HK-2 (cell line): ENCODE data around the gene PPP6R3.
"Not testable (repeated sequence)": the region's sequence is repeated elsewhere in the genome, so short reads cannot be mapped to it uniquely, and the experiment has no call there.

Source experiments
- DNase-seq: peaks from one replicate; pipeline ENCODE4 v3.0.0-alpha.2; 2018; ENCODE audit not compliant: unreplicated experiment

Gene PPP6R3

DNA sequence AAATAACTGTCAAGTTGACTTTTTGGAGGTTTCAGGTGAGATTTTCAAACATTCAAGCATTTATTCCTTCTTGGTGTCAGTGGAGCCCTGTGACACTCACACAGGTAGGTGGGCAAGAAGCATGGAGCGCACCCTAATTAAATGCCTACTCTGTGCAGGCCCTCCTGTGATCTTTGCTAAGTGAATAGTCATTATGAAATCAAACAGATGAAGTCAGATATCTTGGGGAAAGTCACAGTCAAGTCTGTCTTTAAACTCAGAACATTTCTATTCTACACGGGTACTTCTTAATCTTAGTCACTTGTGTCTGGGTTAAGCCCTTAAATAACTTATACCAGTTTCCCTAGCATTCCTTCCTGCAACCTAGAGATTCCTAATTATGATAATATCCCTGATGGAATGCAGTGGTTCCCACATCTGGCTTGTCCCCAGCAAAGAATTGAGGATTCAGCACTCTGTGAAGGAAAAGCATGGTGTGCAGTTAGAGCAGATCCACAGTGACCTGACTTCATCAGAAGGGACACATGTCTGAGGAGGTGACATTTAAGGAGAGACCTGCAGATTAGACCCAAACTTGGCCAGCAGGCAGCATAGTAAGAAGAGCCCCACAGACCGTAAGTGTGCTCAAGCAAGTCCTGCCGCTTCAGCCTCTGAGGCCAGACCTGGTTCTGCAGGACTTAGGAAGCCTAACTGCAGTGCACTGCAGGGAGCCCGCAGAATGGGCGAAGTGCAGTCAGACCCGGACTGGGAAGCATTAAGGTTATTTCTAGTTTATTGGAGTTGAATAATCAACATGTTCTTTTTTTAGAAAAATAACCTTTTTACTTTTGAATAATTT is 138.5 kb downstream of the PPP6R3 start:
- DNase-seq = no peak

DNA sequence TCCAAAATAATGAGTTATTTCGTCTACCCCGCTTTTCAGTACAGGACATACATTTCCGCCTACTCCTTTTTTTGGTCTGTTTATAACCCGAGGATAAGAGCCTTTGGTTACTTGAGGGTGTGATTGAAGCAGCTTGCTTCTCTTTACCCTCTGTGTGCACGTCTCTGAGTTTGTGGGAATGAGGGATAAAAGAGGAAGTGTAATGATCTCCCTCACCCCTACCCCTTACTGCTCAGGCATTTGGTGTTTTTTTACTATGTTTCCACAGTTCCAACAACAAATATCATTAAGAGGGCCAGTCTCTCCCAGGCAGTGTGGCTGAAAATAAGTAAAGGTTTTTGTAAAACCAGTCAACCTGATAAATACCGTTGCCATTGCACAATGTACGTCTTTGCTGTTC is 140.6 kb downstream of the PPP6R3 start:
- DNase-seq = no peak

DNA sequence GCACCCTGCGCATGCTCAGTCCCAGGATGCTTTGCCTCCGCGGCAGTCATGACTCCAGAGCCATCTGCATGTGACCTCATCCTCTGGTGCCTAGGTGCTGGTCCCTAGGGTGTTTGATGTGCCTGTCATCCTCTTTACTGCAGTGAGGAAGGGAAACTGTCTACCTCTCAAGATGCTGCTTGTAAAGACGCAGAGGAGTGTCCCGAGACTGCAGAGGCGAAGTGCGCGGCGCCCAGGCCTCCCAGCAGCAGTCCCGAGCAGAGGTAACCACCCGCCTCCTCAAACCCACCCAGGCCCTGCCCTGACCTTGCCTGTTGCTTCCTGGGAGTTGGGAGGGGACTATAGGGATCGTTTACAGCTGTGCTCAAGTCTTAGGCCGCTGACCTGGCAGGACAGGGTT is 149.2 kb downstream of the PPP6R3 start:
- no peak for DNase-seq

DNA sequence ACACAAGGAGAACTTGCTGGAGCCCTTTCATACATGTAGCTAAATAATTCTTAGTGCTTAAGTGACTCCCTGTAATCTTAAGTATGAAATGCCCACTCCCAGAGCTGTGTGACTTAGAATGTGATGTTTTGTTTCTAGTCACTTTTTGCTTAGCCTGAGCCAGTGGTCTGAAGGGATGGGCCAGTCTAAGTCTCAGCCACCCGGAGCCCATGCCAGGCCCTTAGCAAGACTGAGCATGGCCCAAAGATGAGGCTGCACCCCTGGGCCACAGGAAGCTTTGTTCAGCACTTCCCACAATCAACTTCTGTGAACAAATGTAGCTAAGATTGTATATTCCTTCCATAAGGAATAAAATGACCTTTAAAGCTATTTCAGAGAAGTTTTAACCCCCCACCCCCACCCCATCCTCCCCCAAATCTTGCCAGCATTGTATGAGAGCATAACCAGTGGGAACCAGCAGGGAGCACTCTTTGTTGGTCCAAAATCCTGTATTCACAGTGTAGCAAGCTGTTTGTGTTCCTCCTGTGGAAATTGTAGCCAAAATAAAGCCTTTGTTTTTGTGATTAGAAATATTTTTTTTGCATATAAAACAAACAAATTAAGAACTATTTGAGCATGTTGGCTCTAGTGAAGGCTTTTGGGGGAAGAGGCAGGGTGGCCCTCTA is 150.0 kb downstream of the PPP6R3 start:
- DNase-seq = no peak

DNA sequence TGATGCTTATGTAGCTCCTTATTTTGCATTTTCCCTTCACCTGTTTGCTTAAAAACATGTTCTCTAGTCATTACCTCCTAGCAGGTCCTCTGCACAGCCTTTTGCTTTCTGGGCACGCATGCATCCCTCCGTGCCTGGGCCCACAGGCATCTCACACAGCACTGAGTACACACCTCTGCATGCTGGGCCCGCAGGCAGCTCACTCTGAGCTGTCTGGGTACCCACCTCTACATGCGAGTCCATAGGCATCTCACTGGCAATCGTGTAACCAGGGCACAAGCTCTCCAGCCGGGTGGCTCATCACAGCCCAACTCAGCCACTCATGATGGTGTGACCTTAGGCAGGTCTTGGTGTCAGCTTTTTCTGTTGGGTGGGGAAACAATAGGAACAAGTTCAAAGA is 155.1 kb downstream of the PPP6R3 start:
- DNase-seq = no peak

DNA sequence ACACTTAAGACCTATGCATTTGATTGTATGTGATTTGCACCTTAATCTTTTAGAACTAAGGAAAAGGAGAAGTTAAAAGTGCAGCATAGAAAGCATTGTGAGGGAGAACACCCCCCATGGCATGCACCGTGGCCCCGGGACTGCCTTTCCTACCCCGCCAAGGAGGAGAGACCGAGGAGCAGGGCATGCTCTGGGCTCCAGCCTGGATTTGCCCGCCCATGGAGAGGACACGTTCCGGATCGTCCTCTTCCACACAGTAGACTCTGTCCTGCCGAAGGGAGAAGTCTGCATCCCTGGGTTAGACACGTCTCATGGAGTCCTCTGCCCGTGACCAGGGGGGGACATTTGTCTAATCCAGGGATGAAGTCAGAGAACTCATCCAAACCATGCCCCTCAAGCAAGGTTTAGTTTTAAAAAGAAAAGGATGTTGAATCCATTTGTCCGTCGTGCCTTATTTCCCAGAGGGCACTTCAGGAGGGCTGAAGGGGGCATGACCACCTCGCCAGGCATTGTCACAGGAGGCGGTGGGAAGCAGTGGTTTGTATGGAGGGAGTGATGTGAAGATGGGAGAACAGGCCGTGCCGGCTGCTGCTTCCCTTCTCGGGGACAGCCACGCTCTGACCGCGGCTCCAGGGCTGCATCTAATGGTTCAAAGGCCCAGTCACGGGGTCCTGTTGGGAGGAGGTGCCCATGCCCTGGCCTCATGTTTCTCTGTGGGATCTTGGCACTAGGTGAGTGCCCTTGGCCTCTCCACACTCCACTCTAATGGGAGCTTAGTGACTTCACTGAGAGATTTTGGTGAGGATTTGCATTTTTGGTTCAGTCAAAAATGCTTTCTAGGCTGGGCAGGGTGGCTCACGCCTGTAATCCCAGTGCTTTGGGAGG is 157.6 kb downstream of the PPP6R3 start:
- DNase-seq = no peak

DNA sequence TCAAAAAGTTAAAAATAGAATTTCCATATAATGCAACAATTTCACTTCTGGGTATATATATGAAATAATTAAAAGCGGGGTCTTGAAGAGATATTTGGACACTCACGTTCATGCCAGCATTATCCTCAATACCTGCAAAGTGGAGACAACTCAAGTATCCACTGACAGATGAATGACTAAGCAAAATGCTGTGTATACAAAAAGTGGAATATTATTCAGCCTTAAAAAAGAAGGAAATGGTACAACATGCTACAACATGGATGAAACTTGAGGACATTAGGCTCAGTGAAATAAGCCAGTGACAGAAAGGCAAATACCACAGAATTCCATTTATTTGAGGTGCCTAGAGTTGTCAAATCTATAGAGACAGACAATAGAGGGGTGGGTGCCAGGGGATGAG is 161.3 kb downstream of the PPP6R3 start:
- DNase-seq = no peak

DNA sequence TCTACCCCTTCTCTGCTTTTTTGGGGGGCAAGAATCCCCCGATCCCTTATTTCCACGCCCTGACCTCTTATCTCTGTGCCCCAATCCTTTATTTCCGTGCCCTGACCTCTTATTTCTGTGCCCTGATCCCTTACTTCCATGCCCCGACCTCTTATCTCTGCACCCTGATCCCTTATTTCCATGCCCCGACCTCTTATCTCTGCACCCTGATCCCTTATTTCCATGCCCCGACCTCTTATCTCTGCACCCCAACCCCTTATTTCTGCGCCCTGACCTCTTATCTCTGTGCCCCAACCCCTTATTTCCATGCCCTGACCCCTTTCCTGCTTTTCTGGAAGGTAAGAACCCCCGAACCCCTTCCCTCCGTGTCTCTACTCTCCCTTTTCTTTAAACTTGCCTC is 163.2 kb downstream of the PPP6R3 start:
- DNase-seq = not testable (repeated sequence)

DNA sequence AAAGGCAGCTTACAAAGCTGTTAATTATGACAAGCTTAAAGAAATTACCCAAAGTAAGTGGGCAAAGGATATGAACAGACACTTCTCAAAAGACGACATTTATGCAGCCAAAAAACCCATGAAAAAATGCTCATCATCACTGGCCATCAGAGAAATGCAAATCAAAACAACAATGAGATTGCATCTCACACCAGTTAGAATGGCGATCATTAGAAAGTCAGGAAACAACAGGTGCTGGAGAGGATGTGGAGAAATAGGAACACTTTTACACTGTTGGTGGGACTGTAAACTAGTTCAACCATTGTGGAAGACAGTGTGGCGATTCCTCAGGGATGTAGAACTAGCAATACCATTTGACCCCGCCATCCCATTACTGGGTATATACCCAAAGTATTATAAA is 164.5 kb downstream of the PPP6R3 start:
- DNase-seq = not testable (repeated sequence)

DNA sequence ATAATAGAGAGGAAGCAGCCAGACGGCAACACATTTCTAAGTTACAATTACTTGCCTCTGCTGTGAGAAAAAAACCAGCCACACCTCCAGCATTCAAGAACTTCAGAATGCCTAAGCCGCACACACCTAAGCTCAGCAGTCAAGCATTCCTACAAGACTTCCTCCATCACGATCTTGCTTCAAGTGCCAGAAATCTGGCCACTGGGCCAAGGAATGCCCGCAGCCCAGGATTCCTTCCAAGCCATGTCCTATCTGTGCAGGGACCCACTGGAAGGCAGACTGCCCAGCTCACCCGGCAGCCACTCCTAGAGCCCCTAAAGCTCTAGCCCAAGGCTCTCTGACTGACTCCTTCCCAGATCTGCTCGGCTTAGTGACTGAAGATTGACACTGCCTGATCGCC is 165.7 kb downstream of the PPP6R3 start:
- not testable (repeated sequence) for DNase-seq

DNA sequence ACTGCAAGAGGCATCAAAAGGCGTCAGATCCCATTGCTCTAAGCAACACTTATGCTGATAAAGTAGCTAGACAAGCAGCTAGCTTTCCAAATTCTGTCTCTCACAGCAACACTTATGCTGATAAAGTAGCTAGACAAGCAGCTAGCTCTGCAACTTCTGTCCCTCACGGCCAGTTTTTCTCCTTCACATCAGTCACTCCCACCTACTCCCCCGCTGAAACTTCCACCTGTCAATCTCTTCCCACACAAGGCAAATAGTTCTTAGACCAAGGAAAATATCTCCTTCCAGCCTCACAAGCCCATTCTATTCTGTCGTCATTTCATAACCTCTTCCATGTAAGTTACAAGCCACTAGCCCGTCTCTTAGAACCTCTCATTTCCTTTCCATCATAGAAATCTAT is 168.3 kb downstream of the PPP6R3 start:
- not testable (repeated sequence) for DNase-seq

DNA sequence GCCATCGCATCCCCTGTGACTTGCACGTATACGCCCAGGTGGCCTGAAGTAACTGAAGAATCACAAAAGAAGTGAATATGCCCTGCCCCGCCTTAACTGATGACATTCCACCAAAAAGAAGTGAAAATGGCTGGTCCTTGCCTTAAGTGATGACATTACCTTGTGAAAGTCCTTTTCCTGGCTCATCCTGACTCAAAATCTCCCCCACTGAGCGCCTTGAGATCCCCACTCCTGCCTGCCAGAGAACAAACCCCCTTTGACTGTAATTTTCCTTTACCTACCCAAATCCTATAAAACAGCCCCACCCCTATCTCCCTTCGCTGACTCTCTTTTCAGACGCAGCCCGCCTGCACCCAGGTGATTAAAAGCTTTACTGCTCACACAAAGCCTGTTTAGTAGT is 171.8 kb downstream of the PPP6R3 start:
- not testable (repeated sequence) for DNase-seq

DNA sequence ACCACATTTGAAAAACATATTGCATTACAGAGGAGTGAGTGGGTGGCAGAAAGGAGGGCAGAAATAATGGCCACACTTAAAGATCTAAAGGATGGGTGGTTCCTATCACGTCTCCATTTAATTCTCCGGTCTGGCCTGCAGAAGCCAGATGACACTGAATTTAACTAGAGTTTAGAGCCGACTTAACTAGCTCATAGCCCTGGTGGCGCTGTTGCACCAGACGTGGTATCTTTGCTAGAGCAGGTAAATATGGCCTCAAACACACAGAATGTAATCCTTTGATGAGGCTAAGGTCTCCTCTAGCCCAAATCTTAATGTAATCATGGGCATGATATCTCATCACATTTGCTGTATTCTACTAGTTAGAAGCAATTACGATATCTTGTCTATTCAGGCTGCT is 172.2 kb downstream of the PPP6R3 start:
- peak; percentile 27 for DNase-seq

DNA sequence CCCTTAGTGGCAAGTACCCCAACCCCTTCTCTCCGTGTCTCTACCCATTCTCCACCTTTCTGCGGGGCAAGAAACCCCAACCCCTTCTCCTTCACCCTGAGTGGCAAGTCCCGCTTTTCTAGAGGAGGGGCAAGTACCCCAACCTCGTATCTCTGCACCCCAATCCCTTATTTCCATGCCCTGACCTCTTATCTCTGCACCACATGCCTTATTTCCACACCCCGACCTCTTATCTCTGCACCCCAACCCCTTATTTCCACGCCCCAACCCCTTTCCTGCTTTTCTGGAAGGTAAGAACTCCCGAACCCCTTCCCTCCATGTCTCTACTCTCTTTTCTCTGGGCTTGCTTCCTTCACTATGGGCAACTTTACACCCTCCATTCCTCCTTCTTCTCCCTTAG is 174.1 kb downstream of the PPP6R3 start:
- DNase-seq = not testable (repeated sequence)

DNA sequence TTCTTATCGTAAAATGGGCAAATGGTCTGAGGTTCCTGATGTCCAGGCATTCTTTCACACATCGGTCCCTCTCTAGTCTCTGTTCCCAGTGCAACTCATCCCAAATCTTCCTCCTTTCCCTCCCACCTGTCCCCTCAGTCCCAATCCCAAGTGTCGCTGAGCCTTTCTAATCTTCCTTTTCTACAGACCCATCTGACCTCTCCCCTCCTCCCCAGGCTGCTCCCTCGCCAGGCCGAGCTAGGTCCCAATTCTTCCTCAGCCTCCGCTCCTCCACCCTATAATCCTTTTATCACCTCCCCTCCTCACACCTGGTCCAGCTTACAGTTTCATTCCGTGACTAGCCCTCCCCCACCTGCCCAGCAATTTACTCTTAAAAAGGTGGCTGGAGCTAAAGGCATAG is 174.6 kb downstream of the PPP6R3 start:
- DNase-seq = not testable (repeated sequence)

DNA sequence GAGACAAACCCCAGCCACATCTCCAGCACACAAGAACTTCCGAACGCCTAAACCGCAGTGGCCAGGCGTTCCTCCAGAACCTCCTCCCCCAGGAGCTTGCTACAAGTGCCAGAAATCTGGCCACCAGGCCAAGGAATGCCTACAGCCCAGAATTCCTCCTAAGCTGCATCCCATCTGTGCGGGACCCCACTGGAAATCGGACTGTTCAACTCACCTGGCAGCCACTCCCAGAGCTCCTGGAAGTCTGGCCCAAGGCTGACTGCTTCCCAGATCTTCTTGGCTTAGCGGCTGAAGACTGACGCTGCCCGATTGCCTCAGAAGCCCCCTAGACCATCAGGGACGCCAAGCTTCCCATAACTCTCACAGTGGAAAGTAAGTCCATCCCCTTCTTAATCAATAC is 175.3 kb downstream of the PPP6R3 start:
- DNase-seq = not testable (repeated sequence)

DNA sequence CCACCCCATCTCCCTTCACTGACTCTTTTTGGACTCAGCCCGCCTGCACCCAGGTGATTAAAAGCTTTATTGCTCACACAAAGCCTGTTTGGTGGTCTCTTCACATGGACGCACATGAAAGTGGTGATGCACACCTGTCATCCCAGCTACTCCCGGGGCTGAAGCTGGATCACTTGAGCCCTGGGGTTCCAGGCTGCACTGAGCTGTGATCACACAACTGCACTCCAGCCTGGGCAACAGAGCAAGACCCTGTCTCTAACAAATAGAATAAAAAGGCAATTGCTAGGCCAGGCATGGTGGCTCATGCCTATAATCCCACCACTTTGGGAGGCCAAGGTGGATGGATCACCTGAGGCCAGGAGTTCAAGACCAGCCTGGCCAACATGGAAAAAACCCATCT is 178.8 kb downstream of the PPP6R3 start:
- DNase-seq = not testable (repeated sequence)

DNA sequence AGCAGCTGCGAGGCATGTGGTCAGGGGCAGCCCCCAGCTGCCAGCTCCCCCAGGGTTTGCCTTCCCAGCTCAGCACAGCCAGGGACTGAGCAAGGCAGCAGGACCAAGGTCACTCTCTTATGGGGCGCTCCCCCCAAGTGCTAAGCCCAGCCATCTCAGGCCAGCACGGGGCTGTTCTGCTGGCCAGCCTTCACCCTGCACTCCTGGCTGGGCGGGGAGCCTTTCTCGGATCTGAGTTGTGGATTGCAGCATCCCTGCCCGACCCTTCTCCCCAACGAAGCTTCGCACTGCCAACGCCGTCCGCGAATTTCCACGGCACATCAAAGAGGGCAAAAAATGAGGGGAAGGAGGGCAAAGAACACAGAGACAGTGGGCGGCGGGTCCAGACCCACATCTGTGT is 181.3 kb downstream of the PPP6R3 start:
- DNase-seq = no peak

DNA sequence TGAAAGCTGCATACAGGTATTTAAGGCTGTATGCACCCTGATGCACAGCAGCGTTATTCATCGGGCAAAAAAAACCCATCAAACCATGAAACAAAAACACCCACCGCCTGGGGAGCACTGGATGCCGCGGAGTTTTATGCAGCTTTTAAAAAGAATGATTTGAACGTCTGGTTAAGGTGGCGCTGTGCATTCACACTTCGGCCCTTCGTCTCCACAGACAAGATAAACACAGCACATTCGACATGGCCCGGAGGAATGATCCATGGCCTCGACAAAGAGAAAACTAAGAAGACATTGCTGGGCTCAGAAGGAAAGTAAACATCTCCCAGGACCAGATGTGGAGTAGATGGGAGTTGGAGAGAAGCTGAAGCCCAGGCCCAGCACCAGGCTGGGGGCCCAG is 183.0 kb downstream of the PPP6R3 start:
- no peak for DNase-seq

DNA sequence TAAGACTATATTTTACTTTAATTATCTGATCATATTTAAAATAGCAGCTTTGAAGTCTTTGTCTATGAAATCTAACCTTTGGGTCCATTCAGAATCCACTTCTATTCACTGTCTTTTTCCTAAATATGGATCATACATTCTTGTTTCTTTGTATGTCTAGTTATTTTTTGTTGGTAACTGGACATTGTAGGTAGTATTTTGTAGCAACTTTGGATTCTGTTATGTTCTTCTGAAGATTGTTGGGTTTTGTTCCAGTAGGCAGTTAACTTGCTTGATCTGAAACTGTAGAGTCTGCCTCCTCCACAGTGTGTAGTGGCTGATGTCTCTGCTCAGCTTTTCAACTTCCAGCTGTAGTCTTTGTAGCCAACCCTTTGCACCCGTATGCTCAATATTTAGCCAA is 186.3 kb downstream of the PPP6R3 start:
- DNase-seq = no peak

DNA sequence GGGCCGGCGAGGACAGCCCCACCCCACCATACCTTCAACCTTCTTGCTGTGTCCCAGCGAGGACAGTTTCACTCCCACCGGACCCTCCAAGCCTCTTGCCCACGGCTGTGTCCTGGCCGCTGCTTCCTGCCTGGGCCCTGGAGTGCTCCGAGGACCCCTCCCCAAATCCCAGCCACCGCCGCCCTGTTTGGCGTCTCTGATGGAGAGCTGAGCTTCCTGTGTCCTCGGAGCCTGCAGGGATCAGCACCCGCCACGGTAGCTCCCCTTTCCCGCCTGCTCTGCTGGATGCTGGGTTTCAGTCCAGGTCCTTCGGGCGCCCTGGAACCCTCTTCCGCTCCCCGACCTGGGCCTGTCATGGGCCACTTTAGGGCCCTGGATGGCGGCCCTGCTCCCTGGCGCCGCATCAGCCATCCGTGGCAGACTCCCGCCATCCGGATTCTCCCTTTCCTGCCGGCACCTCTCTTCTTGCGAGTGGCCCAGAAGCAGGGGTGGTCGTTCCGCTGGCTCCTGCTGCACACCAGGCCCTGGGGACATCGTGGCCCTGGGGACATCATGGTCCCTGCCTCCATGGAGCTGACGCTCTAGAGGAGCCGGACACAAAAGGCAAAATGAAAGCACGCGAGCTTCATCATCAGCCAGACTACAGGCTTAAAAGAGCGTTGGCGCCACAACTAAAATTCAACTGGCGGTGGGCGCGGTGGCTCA is 189.5 kb downstream of the PPP6R3 start:
- DNase-seq = no peak

DNA sequence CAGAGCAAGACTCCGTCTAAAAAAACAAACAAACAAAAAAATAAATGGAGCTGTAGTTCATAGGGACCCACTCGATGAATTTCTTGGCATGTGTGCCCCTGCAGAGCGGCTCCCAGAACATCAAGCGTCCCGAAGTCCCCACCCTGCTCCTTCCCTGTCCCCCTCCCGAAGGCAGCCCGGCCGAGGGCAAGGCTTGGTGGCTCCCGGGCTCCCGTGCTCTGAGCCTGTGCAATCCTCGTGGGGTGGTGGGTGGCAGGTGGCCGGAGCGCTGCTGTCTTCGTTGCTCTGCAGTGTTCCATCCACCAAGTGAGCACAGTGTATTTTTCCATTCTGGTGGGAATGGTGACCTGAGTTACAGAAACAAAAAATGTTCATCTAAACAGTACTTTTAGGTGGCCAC is 190.2 kb downstream of the PPP6R3 start:
- no peak for DNase-seq
